Lower leg skin (tissue), 3 donors: ENCODE measurements around the gene CNTN4.

Source experiments
- POLR2A ChIP-seq, 2 donors: fragments of 450-650 bp; IDR thresholded peaks; one replicate each; pipeline ENCODE4 v1.6.1; 2016 to 2017; ENCODE audit warnings: antibody characterized with exemption in 2 of 2, mild to moderate bottlenecking in 1 of 2, moderate library complexity in 1 of 2
- TF ChIP-seq, protein P1 (sequence below), 3 donors: fragments of 450-650 bp; IDR thresholded peaks; one replicate each; pipeline ENCODE4 v1.5.1; 2016; ENCODE audit warnings: antibody characterized with exemption in 3 of 3, mild to moderate bottlenecking in 3 of 3, moderate library complexity in 2 of 3

DNA sequence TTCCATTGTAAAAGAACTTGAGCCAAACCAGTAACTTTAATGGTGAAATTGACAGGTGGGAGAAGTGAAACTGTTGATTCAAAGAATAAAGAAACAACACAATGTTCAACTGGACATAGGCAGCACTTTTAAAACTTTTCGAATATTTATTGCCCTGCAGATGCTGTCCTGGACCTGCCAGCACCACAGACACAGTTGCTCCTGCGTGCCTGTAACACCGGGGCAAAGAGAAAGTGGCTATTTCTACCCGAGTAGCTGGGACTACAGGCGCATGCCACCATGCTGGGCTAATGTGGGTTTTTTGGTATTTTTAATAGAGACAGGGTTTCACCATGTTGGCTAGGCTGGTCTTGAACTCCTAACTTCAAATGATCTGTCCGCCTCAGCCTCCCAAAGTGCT lies 1004.1 kb downstream of the CNTN4 start:
- TF ChIP-seq, protein P1, sequence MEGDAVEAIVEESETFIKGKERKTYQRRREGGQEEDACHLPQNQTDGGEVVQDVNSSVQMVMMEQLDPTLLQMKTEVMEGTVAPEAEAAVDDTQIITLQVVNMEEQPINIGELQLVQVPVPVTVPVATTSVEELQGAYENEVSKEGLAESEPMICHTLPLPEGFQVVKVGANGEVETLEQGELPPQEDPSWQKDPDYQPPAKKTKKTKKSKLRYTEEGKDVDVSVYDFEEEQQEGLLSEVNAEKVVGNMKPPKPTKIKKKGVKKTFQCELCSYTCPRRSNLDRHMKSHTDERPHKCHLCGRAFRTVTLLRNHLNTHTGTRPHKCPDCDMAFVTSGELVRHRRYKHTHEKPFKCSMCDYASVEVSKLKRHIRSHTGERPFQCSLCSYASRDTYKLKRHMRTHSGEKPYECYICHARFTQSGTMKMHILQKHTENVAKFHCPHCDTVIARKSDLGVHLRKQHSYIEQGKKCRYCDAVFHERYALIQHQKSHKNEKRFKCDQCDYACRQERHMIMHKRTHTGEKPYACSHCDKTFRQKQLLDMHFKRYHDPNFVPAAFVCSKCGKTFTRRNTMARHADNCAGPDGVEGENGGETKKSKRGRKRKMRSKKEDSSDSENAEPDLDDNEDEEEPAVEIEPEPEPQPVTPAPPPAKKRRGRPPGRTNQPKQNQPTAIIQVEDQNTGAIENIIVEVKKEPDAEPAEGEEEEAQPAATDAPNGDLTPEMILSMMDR (IDR thresholded peaks at IDR 0.05), result no peak
- TF ChIP-seq POLR2A (IDR thresholded peaks at IDR 0.05), result no peak
